Endometrial microvascular endothelial cells (primary cell): Measurements from ENCODE around the gene LIPC. TPM values are rescaled to one million over a fixed set of nuclear protein-coding genes. Genes with fewer than 3 reads are reported as not detected.

ENCODE experiments used
- in situ Hi-C: cut with HindIII; loops from 2 replicates; pipeline ENCODE4 v1.10.0; 2017; ENCODE audit warnings: low sequenced_read_pairs, low pct_unique_long_range_greater_than_20kb; ENCODE audit errors: inconsistent ontology term
- total RNA-seq: library from RNA; depleted of rRNA; stranded (reverse); fragments of >200 nt; gene quantifications from one replicate; pipeline ENCODE4 v1.2.3, GENCODE V29; 2015; ENCODE audit errors: inconsistent ontology term

LIPC gene
- total RNA-seq, 1 donor from 2014 or later = not detected

GRCh38 chr15:58427987-58428386 lies 3.8 kb upstream of the LIPC start:
- in situ Hi-C loops = no loop called here

DNA sequence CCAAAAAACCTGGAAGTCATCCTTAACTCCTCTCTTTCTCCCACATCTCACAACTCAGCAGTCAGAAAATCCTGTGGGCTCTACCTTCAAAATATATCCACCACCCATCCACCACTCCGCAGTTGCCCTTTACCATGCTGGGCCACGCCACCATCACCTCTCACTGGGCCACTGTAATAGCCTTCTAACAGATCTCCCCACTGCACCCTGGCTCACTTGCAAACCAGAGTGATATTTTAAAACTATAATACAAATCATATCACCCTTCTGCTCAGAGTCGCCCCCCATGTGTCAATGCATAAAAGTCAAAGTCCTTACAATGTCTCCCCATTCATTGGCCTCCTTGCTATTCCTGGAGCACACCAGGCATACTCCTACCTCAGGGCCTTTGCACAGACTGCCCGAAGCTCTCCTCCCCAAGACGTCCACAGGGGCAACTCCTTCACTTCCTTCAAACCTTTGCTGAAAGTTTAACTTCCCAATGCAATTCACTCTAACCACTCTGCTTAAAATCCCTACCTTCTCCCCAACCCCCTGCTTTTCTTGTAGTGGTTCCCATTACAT lies 1.5 kb upstream of the LIPC start:
- in situ Hi-C loops = no loop called here

DNA sequence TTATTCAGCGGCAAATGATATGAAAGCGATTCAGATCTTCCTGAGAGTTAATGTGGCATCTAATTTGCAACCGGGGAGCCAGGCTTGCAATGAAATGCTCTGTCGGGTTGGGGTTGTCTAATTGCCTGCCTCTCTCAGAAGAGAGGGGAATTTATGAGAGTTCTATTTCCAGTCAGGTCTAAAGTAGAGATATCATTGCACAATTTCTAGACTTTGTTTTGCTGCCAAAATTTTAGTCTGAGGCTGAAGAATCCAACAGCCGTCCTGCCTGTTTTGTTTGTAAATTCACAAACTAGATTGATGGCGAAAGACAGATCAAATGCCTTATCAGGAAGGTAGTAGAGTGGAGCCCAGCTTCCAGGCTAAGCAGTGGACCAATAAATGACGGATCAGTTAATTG lies 610 bp downstream of the LIPC start:
- in situ Hi-C loops = no loop called here

- in situ Hi-C loops = no loop called here
These were observed 2.0 kb downstream of the LIPC start for GRCh38 chr15:58433597-58434333.

GRCh38 chr15:58434334-58434875 lies 2.6 kb downstream of the LIPC start:
- in situ Hi-C loops = no loop called here

DNA sequence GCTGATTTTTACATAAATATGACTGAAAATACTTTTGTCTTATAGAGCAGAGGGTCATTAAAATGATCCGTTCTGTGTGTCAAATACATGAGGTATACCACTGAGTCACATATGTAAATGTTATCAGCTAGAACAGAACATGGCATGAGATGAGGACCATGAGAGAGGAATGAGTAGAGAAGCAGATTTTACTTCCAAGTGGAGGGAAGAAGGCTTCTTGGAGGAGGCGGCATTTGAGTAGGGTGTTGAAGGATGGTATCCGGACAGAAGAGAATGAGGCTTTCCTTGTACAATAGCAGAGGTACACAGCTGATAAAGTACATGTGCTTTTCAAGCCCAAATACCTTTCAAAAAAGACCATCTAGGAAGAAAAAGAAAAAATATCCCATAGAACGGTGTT lies 4.8 kb downstream of the LIPC start:
- in situ Hi-C loops = no loop called here

DNA sequence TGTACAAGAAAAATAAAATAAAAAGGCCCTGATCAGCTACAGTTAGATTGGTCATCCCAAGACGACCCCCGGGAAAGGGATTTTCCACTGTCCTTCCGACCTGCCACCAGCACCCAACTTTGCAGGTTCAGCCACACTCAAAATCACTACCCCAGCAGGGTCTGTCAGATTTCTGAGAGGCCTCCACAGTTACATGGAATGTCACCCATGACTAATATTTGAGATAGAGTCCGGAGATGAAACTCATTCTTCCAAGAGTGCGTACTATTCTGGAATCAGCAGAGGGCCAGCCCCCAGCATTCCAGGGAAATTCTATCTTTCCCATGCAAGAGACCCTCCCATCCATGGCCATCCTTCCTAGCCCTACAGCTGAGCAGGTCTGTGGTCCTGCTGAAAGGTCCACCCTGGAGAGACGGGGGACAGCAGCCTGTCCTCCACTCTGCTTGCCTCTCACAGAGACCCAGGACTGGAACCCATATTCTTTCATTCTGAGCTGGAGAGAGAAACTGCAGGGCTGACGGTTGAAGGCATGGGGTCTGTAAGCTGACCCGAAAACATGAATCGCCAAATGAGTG lies 5.8 kb downstream of the LIPC start:
- in situ Hi-C loops = no loop called here

DNA sequence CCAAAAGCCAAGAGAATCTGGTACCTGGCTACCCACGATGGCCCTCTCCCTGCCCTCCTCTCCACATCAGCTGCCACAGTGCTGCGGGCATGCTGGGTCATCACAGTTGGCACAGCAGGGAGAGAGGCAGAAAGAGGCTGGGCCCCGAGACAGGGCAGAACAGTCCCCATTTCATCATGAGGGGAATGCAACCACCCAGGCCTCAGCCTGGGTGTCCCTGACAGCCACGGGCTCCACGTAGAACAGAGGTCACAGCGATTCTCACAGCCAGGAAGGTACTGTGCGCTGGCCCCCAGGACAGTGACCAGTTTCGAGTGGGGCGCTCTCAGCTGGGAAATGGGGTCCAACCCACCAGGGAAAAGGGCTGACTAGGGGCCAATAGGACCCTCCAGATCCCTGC lies 6.3 kb downstream of the LIPC start:
- in situ Hi-C loops = no loop called here

- in situ Hi-C loops = no loop called here
These were observed 7.2 kb downstream of the LIPC start for GRCh38 chr15:58438956-58439355.

- in situ Hi-C loops = no loop called here
These were observed 8.5 kb downstream of the LIPC start for GRCh38 chr15:58440158-58440910.

DNA sequence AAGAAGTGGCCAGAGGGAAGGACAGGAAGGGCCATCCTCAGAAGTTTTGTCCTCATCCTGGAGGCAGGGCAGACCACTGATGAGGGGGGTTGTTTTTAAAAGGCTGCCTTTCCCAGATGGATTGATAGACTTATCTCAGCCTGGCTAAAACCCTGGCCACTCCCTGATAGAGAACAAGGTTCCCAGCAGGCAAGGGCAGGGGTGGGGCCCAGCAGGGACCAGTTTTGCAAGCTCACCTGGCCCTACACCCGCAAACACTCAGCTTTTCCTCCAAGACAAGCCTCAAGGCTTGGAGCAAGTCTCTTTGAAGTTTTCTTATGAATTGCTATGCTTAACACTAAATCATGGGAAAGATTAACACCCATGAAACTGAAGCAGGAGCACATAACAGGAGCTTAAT lies 9.1 kb downstream of the LIPC start:
- in situ Hi-C loops = no loop called here

DNA sequence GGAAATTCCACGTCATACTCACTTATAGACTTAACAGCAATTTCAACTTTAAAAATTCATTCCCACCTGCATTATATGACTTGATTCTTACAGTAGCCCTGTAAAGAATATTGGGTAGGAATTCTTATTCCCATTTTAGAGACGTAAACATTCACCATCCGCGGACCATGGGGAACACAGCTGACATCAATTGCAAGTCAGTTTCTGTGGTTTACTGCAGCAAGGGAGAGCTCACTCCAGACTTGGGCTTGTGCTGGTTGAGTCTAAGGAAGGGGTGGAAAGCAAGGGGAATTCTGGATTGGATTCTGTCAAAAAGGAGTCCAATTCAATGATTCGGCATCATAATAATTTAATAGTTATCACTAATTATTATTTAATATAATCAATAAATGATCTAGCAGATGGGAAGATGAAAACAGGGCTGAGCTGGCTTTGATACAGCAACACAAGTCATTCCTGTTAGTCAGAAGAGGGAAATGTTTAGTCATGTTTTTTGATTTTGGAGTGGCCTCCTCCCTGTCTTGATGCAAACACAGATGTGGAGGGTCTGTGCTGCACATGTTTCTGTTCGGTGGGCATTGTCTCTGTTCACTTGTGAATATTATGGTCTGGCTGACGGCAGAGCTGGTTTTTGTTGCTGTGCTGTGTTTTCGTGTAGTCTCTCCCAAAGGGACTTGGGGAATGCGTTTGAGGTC lies 9.7 kb downstream of the LIPC start:
- in situ Hi-C loops = no loop called here

DNA sequence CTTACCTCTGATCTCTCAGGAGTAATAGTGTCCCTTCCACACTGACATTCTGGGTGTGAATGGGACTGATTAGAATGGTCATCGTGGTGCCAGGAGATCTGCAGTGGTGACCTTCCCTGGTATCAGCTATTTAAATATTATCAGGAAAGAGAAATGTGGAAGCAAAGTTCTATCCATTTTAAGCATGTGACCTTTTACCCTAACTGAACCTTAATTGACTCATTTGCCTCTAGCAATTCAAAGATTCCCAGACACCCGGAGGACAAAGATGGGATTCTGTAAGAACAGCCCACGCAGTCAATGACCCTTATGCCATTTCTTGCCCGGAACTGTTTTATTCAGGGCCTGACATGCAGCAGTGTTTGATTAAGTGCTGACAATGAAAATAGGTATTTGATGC lies 10.3 kb downstream of the LIPC start:
- in situ Hi-C loops = no loop called here

DNA sequence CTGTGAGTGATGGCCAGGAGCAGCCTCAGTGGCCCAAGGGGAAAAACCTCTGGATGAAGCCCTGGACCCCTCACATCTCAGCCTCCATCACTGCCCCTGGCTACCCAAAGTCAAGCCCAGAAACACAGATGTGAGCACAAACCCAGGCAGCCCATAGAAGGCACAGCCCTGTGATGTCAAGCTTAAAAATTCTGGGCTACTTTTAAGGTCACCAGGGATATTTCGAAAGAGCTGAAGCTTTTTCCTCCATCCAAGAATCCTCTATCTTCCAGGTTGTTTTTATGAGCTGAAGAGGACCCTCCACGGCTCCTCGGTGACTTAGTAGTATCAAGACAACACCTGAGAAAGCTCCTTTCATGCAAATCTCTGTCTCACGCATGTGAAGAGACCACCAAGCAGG lies 11.5 kb downstream of the LIPC start:
- in situ Hi-C loops = no loop called here

GRCh38 chr15:58444056-58444455 lies 12.3 kb downstream of the LIPC start:
- in situ Hi-C loops = no loop called here

DNA sequence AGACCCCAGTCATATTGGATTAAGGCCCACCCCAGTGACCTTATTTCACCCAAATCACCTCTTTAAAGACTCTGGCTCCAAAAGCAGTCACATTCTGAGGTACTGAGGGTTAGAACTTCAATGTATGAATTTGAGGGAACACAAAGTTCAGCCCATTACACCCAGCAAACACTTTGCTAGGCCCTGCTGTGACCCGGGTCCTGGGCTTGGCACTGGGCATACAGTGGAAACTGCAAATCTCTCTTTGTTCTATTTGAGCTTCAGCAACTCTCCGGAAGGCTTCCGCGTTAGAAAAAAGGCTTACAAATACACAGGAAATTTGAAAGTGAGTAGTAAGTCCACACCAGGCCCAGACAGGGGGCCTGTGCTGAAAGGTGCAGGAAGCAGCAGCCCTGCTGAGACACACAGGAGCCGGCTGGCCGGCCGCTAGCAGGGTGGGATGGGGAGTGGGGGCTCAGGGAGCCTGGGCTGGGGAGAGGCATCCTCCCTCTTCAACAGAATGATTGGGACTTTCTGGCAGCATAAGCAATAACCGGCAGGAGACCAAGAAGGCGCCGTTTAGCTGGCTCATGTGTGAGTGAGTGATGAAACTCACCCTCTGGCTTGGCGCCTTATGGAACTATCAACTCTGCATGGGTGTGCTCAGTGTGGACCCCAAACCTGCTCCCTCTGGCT lies 13.0 kb downstream of the LIPC start:
- in situ Hi-C loops = no loop called here

DNA sequence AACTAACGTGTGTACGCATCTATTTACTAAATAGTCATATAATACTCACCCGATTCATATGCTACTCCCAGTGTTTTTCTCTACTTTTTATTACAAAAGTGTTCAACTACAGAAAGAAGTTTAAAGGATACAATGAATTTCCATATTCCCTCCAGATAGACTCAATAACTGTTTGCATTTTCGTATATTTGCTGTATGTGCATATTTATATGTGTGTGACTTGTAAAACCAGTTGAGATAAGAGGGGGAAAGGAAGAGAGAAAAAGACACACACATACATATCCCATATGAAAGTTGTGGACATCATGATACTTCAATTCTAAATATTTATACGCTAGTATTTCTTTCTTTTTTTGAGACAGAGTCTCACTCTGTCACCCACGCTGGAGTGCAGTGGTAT lies 14.1 kb downstream of the LIPC start:
- in situ Hi-C loops = no loop called here

GRCh38 chr15:58446521-58446920 lies 14.7 kb downstream of the LIPC start:
- in situ Hi-C loops = no loop called here
